CD4-positive, alpha-beta T cell (primary cell): ENCODE data around the gene NEU1. TPM values are rescaled to one million over a fixed set of nuclear protein-coding genes. Genes with fewer than 3 reads are reported as not detected.

Experiments
- ATAC-seq: fragments of 200-7000 bp; cut with Tn5 transposase; one replicate; pipeline ENCODE4 v1.10.0; 2022; ENCODE audit warnings: mild to moderate bottlenecking; ENCODE audit not compliant: poor library complexity
- CTCF ChIA-PET: fragments of 350-600 bp; sonication (Branson Sonifier 250); formaldehyde crosslinking; loops from one replicate; lab custom pipeline; 2021; ENCODE audit warnings: antibody characterized with exemption, inconsistent platforms; lab: Charles Lee
- POLR2A ChIA-PET: fragments of 350-600 bp; sonication (Branson Sonifier 250); formaldehyde crosslinking; loops from one replicate; lab custom pipeline; 2021; ENCODE audit warnings: antibody characterized with exemption, inconsistent platforms; lab: Charles Lee
- DNase-seq, 14 experiments: peaks; one replicate each; pipeline ENCODE4 v3.0.0-alpha.2; 2013 to 2020; ENCODE audit warnings: mixed read lengths in 2 of 14
- H3K27ac ChIP-seq, 2 donors: one replicate each; pipeline versions ENCODE4 v1.5.1 to v1.7.0; 2013; ENCODE audit warnings: low read length in 2 of 2, low read depth in 1 of 2, mild to moderate bottlenecking in 1 of 2
- H3K27me3 ChIP-seq, 2 experiments: 1 replicate in 1 of 2; 2 replicates in 1 of 2; pipeline versions ENCODE4 v1.6.1 to v1.7.0; 2013; ENCODE audit warnings: low read length in 2 of 2, control low read depth in 1 of 2, mild to moderate bottlenecking in 1 of 2, moderate library complexity in 1 of 2; ENCODE audit not compliant: insufficient read depth in 2 of 2, control insufficient read depth in 1 of 2
- H3K36me3 ChIP-seq: one replicate; pipeline ENCODE4 v1.6.1; 2013; ENCODE audit warnings: low read length, control low read depth; ENCODE audit not compliant: insufficient read depth
- H3K4me1 ChIP-seq: one replicate; pipeline ENCODE4 v1.6.1; 2013; ENCODE audit warnings: low read length, control low read depth; ENCODE audit not compliant: insufficient read depth
- H3K4me3 ChIP-seq: one replicate; pipeline ENCODE4 v1.5.1; 2013; ENCODE audit warnings: mild to moderate bottlenecking, low read length, moderate library complexity
- H3K9me3 ChIP-seq, 2 experiments: 1 replicate in 1 of 2; 2 replicates in 1 of 2; pipeline versions ENCODE4 v1.6.1 to v1.7.0; 2013; ENCODE audit warnings: low read length in 2 of 2, mild to moderate bottlenecking in 2 of 2, control low read depth in 1 of 2, moderate library complexity in 1 of 2; ENCODE audit not compliant: control insufficient read depth in 1 of 2, insufficient read depth in 1 of 2
- H3K27ac Mint-ChIP-seq: one replicate; pipeline ENCODE4 v1.8.0; 2020; ENCODE audit warnings: mixed read lengths
- H3K27me3 Mint-ChIP-seq: one replicate; pipeline ENCODE4 v1.8.0; 2021; ENCODE audit warnings: mixed read lengths
- H3K36me3 Mint-ChIP-seq: one replicate; pipeline ENCODE4 v1.8.0; 2021; ENCODE audit warnings: low read depth, mixed read lengths
- H3K4me1 Mint-ChIP-seq: one replicate; pipeline ENCODE4 v1.8.0; 2021; ENCODE audit warnings: low read depth, mixed read lengths
- H3K4me3 Mint-ChIP-seq: one replicate; pipeline ENCODE4 v1.8.0; 2020; ENCODE audit warnings: mild to moderate bottlenecking, mixed read lengths
- H3K9me3 Mint-ChIP-seq: one replicate; pipeline ENCODE4 v1.8.0; 2020; ENCODE audit warnings: mixed read lengths
- CTCF ChIP-seq: fragments of 200-600 bp; IDR thresholded peaks from one replicate; pipeline ENCODE4 v1.8.0; 2022; ENCODE audit warnings: antibody characterized with exemption, mild to moderate bottlenecking
- intact Hi-C, 2 experiments: fragments of 100-400 bp; cut with DNase I in 1 of 2; cut with micrococcal nuclease in 1 of 2; formaldehyde crosslinking; loops; one replicate each; pipeline versions ENCODE4 v1.15.1 to v1.9.0; 2023 to 2025; cut with DNase I, micrococcal nuclease
- total RNA-seq, 174 experiments: library from RNA in 2 of 174; stranded (reverse) in 2 of 174; gene quantifications; one replicate each; pipeline ENCODE4 v1.2.3 and lab custom pipeline; 2021 to 2026

Gene NEU1
- total RNA-seq, 2 experiments from 2014 or later: 19.7 to 21.1 TPM

DNA sequence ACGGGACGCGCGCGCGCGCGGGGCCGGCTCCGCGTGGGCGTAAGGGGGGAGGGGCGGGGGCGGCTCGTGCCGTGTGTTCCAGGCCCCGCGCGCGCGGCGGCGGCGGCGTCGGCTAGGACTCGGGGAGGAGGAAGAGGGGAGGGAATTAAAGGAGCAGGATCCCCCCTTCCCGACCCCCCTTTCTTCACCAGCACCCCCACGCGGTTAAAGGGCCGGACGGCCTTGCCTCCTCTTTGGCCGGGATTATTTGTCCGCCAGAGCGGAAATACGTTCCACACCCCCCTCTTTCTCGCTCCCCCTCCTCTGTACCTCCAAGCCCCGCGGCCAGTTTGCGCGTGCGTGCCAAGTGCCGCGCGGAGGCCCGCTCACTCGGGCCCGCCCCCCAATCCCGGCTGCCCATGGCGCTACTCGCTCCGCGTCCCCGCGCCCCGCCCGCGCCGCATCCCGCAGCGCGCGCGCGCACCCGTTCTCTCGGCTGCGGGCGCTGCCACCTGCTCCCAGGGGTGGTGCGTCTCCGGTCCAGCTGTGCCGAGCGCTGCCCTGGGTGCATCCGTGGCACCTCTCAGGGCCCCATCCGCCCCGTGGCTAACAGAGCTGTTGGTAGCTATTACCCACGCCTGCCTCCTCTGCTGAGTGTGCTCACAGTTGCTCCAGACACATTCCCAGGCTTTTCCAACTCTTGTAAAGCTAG is 39.5 kb upstream of the NEU1 start, which contains the start of gene ZBTB12:
ZBTB12 (minus strand) TSS at position 134 of the 691 bp plus-strand sequence. CDS start 781 bp downstream, outside the sequence.
- Mint-ChIP-seq H3K4me3 (peak within 1 kb of the TSS; percentile 89), H3K27me3 (no peaks in the 10 kb centered on the region), H3K9me3 (no peaks in the 10 kb centered on the region), H3K4me1 (peaks cover 35% of the 10 kb centered on the region), H3K36me3 (peaks cover 12% of the 10 kb centered on the region), H3K27ac (peak within 1 kb of the TSS; percentile 65)
- DNase-seq (peak; percentile 67 to 94 (median 84)), ATAC-seq (peak; percentile 48)
- Histone ChIP-seq H3K27ac (peak within 1 kb of the TSS; percentile 13 to 72), H3K9me3 (no peaks in the 10 kb centered on the region), H3K36me3 (no peaks in the 10 kb centered on the region), H3K4me1 (peaks cover 39% of the 10 kb centered on the region), H3K27me3 (no peaks in the 10 kb centered on the region), H3K4me3 (peak within 1 kb of the TSS; percentile 68)
- ChIA-PET POLR2A (interaction anchor here (0.6 to 1.9 kb wide), 12 partner anchors 39 to 1252 kb away, joined by 3 to 13 read pairs (median 4); partner anchors contain the start of genes ABHD16A, ATF6B, BAG6 and DXO), CTCF (interaction anchor here (0.7 kb wide), 2 partner anchors 72 to 1369 kb away, joined by 3 read pairs; no protein-coding TSS in a partner anchor)
- TF ChIP-seq CTCF: no peak
- intact Hi-C loops: loop anchor here in 1 of 2 experiments (5.0 kb wide), 1 partner anchor 1370 kb away; the partner anchor contains the start of genes RPS18 and VPS52

GRCh38 chr6:31901415-31901952 is 38.9 kb upstream of the NEU1 start:
- DNase-seq: peak; percentile 49 to 88 (median 69)
- Histone ChIP-seq H3K4me1 (peaks cover 45% of the 10 kb centered on the region), H3K4me3 (peak overlapping the region; percentile 68), H3K27me3 (no peaks in the 10 kb centered on the region), H3K9me3 (no peaks in the 10 kb centered on the region), H3K27ac (peak overlapping the region in 1 of 2 donors; percentile 58), H3K36me3 (no peaks in the 10 kb centered on the region)
- H3K4me1 Mint-ChIP-seq: peaks cover 37% of the 10 kb centered on the region
- H3K27me3 Mint-ChIP-seq: no peaks in the 10 kb centered on the region
- peaks cover 14% of the 10 kb centered on the region for H3K36me3 Mint-ChIP-seq
- intact Hi-C loops: loop anchor here in 1 of 2 experiments (5.0 kb wide), 1 partner anchor 1371 kb away; the partner anchor contains the start of genes RPS18 and VPS52
- peak overlapping the region; percentile 66 for H3K4me3 Mint-ChIP-seq
- CTCF ChIA-PET: no interaction called here
- TF ChIP-seq CTCF: no peak
- no peaks in the 10 kb centered on the region for H3K9me3 Mint-ChIP-seq
- H3K27ac Mint-ChIP-seq: peak overlapping the region; percentile 65
- POLR2A ChIA-PET: interaction anchor here (0.6 to 1.9 kb wide), 8 partner anchors 38 to 249 kb away, joined by 3 to 13 read pairs (median 4); partner anchors contain the start of genes ABHD16A, ATF6B, BAG6 and DXO
- peak; percentile 24 for ATAC-seq

DNA sequence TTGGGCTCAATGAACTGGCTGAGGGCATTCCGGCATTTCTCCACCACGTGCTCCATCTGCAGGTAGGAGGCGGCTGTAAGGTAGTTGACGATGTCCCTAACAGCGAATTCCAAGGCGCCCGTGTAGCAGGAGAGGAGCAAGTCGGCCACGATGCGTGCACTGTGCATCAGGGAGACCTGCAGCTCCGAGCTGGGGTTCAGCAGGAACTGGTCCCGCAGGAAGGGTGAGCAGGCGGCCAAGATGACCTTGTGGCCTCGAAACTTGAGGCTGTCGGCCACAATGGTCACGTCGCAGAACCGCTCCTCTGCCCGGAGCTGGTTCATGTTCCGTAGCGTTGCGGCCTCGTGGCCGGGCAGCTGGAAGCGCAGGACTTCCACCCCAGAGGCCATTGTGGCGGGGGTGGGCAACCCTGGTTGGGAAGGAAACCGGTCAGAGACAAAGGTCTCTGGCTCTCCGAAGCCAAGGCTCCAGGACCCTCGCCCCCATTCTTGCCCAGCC is 38.3 kb upstream of the NEU1 start:
- H3K4me1 Mint-ChIP-seq: peaks cover 41% of the 10 kb centered on the region
- H3K27ac Mint-ChIP-seq: no peak overlapping the region
- H3K27ac ChIP-seq: no peak overlapping the region
- no peaks in the 10 kb centered on the region for H3K27me3 Mint-ChIP-seq
- no peaks in the 10 kb centered on the region for H3K9me3 Mint-ChIP-seq
- H3K27me3 ChIP-seq: no peaks in the 10 kb centered on the region
- CTCF ChIA-PET: no interaction called here
- peaks cover 19% of the 10 kb centered on the region for H3K36me3 Mint-ChIP-seq
- H3K36me3 ChIP-seq: peaks cover 2% of the 10 kb centered on the region
- peak overlapping the region; percentile 66 for H3K4me3 Mint-ChIP-seq
- peak overlapping the region; percentile 68 for H3K4me3 ChIP-seq
- H3K9me3 ChIP-seq: no peaks in the 10 kb centered on the region
- no peak for TF ChIP-seq CTCF
- DNase-seq: peak in 2 of 14 experiments; percentile 28 to 53
- peaks cover 50% of the 10 kb centered on the region for H3K4me1 ChIP-seq
- intact Hi-C loops: loop anchor here in 1 of 2 experiments (5.0 kb wide), 1 partner anchor 1371 kb away; the partner anchor contains the start of genes RPS18 and VPS52
- no peak for ATAC-seq
- POLR2A ChIA-PET: interaction anchor here (0.6 to 1.9 kb wide), 6 partner anchors 38 to 248 kb away, joined by 3 to 13 read pairs (median 6); partner anchors contain the start of genes BAG6, DXO, NELFE and NEU1
